Liver (tissue), 9 donors: ENCODE data around the gene WFDC2. TPM values are rescaled to one million over a fixed set of nuclear protein-coding genes. Genes with fewer than 3 reads are reported as not detected.
A peak's percentile ranks its signal among the peaks of the same experiment; 100 is the strongest.

Experiments
- DNase-seq: peaks from one replicate; pipeline ENCODE4 v3.0.0-alpha.2; 2017; ENCODE audit warnings: low spot score
- H3K27ac ChIP-seq, 2 donors: one replicate each; pipeline ENCODE4 v1.7.0; 2013; ENCODE audit warnings: inconsistent platforms in 2 of 2, low read length in 2 of 2, control low read depth in 1 of 2, low read depth in 1 of 2, mild to moderate bottlenecking in 1 of 2
- H3K27me3 ChIP-seq, 4 donors: one replicate each; pipeline versions ENCODE4 v1.6.1 to v1.7.0; 2013; ENCODE audit warnings: low read length in 3 of 4, inconsistent platforms in 1 of 4, mild to moderate bottlenecking in 1 of 4, moderate library complexity in 1 of 4; ENCODE audit not compliant: control insufficient read depth in 4 of 4, insufficient read depth in 4 of 4
- H3K36me3 ChIP-seq, 4 donors: one replicate each; pipeline versions ENCODE4 v1.6.1 to v1.7.0; 2013; ENCODE audit warnings: low read length in 3 of 4, mild to moderate bottlenecking in 3 of 4, low read depth in 1 of 4, moderate library complexity in 1 of 4; ENCODE audit not compliant: control insufficient read depth in 4 of 4, insufficient read depth in 3 of 4
- H3K4me1 ChIP-seq, 4 donors: one replicate each; pipeline versions ENCODE4 v1.6.1 to v1.7.0; 2013; ENCODE audit warnings: low read length in 3 of 4, mild to moderate bottlenecking in 3 of 4, moderate library complexity in 1 of 4; ENCODE audit not compliant: control insufficient read depth in 4 of 4, insufficient read depth in 4 of 4
- H3K4me3 ChIP-seq, 3 donors: one replicate each; pipeline versions ENCODE4 v1.6.1 to v1.7.0; 2013; ENCODE audit warnings: low read length in 3 of 3, control low read depth in 1 of 3, low read depth in 1 of 3, mild to moderate bottlenecking in 1 of 3
- H3K9ac ChIP-seq, 2 donors: one replicate each; pipeline ENCODE4 v1.7.0; 2013; ENCODE audit warnings: low read length in 2 of 2, mild to moderate bottlenecking in 2 of 2, moderate library complexity in 2 of 2, control low read depth in 1 of 2, low read depth in 1 of 2
- H3K9me3 ChIP-seq, 4 donors: one replicate each; pipeline versions ENCODE4 v1.6.1 to v1.7.0; 2013; ENCODE audit warnings: low read length in 3 of 4; ENCODE audit not compliant: control insufficient read depth in 4 of 4
- ATF3 ChIP-seq: IDR thresholded peaks from 2 replicates; pipeline ENCODE4 v1.6.1; 2016; ENCODE audit warnings: antibody characterized with exemption
- CTCF ChIP-seq: fragments of 150-350 bp; IDR thresholded peaks from 2 replicates; pipeline ENCODE4 v1.5.1; 2017; ENCODE audit warnings: improper control_type of control experiment, low read depth, low read length; ENCODE audit not compliant: missing input control
- EGR1 ChIP-seq, 2 donors: IDR thresholded peaks; 2 replicates each; pipeline ENCODE4 v1.6.1; 2016 to 2018; ENCODE audit warnings: antibody characterized with exemption in 2 of 2, low read depth in 2 of 2
- FOXA1 ChIP-seq: IDR thresholded peaks from 2 replicates; pipeline ENCODE4 v1.6.1; 2016; ENCODE audit warnings: antibody characterized with exemption
- FOXA2 ChIP-seq: IDR thresholded peaks from 2 replicates; pipeline ENCODE4 v1.6.1; 2016; ENCODE audit warnings: antibody characterized with exemption
- GABPA ChIP-seq, 2 donors: IDR thresholded peaks in 1 of 2; conservative IDR thresholded peaks in 1 of 2; 2 replicates each; pipeline ENCODE4 v1.6.1; 2016; ENCODE audit warnings: antibody characterized with exemption in 2 of 2, mild to moderate bottlenecking in 1 of 2, moderate library complexity in 1 of 2
- HNF4A ChIP-seq, 2 donors: conservative IDR thresholded peaks; 2 replicates each; pipeline ENCODE4 v1.6.1; 2016; ENCODE audit warnings: antibody characterized with exemption in 2 of 2, mild to moderate bottlenecking in 2 of 2
- HNF4G ChIP-seq: IDR thresholded peaks from 2 replicates; pipeline ENCODE4 v1.6.1; 2016; ENCODE audit warnings: antibody characterized with exemption
- JUND ChIP-seq, 2 donors: IDR thresholded peaks; 2 replicates each; pipeline ENCODE4 v1.6.1; 2016; ENCODE audit warnings: antibody characterized with exemption in 2 of 2
- MAX ChIP-seq: IDR thresholded peaks from 2 replicates; pipeline ENCODE4 v1.6.1; 2016; ENCODE audit warnings: antibody characterized with exemption
- NR2F2 ChIP-seq: IDR thresholded peaks from 2 replicates; pipeline ENCODE4 v1.6.1; 2016; ENCODE audit warnings: antibody characterized with exemption
- RAD21 ChIP-seq, 2 donors: IDR thresholded peaks; 2 replicates each; pipeline ENCODE4 v1.6.1; 2016; ENCODE audit warnings: antibody characterized with exemption in 2 of 2, mild to moderate bottlenecking in 2 of 2
- REST ChIP-seq: IDR thresholded peaks from 2 replicates; pipeline ENCODE4 v1.6.1; 2016; ENCODE audit warnings: antibody characterized with exemption, mild to moderate bottlenecking
- RXRA ChIP-seq, 2 donors: IDR thresholded peaks; 2 replicates each; pipeline ENCODE4 v1.6.1; 2017 to 2018; ENCODE audit warnings: antibody characterized with exemption in 2 of 2, mild to moderate bottlenecking in 1 of 2
- SP1 ChIP-seq: IDR thresholded peaks from 2 replicates; pipeline ENCODE4 v1.6.1; 2018; ENCODE audit warnings: antibody characterized with exemption, mild to moderate bottlenecking
- TAF1 ChIP-seq: conservative IDR thresholded peaks from 2 replicates; pipeline ENCODE4 v1.6.1; 2016; ENCODE audit warnings: antibody characterized with exemption, mild to moderate bottlenecking
- ZBTB33 ChIP-seq: IDR thresholded peaks from 2 replicates; pipeline ENCODE4 v1.6.1; 2016; ENCODE audit warnings: antibody characterized with exemption
- WGBS: extraction: QIAGEN DNeasy Blood & Tissue Kit; methylation state at CpG from one replicate; pipeline ENCODE4 v1.1.7; 2013; 5-methylcytosine and 5-hydroxymethylcytosine counted together
- polyA plus RNA-seq, 2 donors: library from polyadenylated mRNA; stranded (reverse) in 1 of 2; unstranded in 1 of 2; fragments of 200-250 nt in 1 of 2; fragments of >200 nt in 1 of 2; fragmentation: Nextera tagmentation in 1 of 2; extraction: Ambion mirVana in 1 of 2; gene quantifications; one replicate each; pipeline versions ENCODE4 v1.2.1 to v1.2.3, GENCODE V29; 2013 to 2015
- total RNA-seq, 2 donors: library from RNA; depleted of rRNA; stranded (reverse); fragments of >200 nt; gene quantifications; one replicate each; pipeline ENCODE4 v1.2.3, GENCODE V29; 2014
- donor health status: healthy.
- donor health status: healthy.
- donor health status: healthy.
- donor health status: healthy.
- donor health status: healthy.

WFDC2 gene
- total and polyA plus RNA-seq, 4 donors = 1.3 to 1.8 TPM; not detected in 2

- H3K27me3 ChIP-seq = no peaks in the 10 kb centered on the region
- no peaks in the 10 kb centered on the region for H3K36me3 ChIP-seq
- no peaks in the 10 kb centered on the region for H3K4me1 ChIP-seq
- H3K9me3 ChIP-seq = no peaks in the 10 kb centered on the region
- TF ChIP-seq RAD21 (IDR thresholded peaks at IDR 0.05) = peak; percentile 71 to 77
- no peak for TF ChIP-seq GABPA (IDR thresholded peaks at IDR 0.05 in 1 of 2, conservative IDR thresholded peaks at IDR 0.05 in 1 of 2)
- TF ChIP-seq CTCF = peak; percentile 61
- WGBS = 65% methylated on average over 5 of the region's 5 CpGs
- no peak for DNase-seq
- H3K4me3 ChIP-seq = no peak overlapping the region
- no peak overlapping the region for H3K9ac ChIP-seq
- no peak overlapping the region for H3K27ac ChIP-seq
These were observed 19.3 kb upstream of the WFDC2 start for GRCh38 chr20:45450097-45450818.

- Histone ChIP-seq H3K9ac (no peak overlapping the region), H3K27me3 (no peaks in the 10 kb centered on the region), H3K9me3 (no peaks in the 10 kb centered on the region), H3K4me3 (no peak overlapping the region), H3K4me1 (no peaks in the 10 kb centered on the region), H3K36me3 (no peaks in the 10 kb centered on the region), H3K27ac (no peak overlapping the region)
- TF ChIP-seq HNF4G (no peak), GABPA (IDR thresholded peaks at IDR 0.05 in 1 of 2, conservative IDR thresholded peaks at IDR 0.05 in 1 of 2) (no peak), REST (no peak), EGR1 (IDR thresholded peaks at IDR 0.05; ENCODE audit: low read depth in 2 of 2) (no peak), RXRA (IDR thresholded peaks at IDR 0.05) (no peak), MAX (no peak), FOXA2 (no peak), SP1 (no peak), FOXA1 (no peak), TAF1 (no peak), NR2F2 (no peak), JUND (IDR thresholded peaks at IDR 0.05) (no peak), HNF4A (conservative IDR thresholded peaks at IDR 0.05) (no peak), RAD21 (IDR thresholded peaks at IDR 0.05) (no peak), CTCF (no peak), ATF3 (no peak), ZBTB33 (no peak)
- DNase-seq = no peak
- WGBS = 76% methylated on average over 4 of the region's 4 CpGs
These were observed 17.3 kb upstream of the WFDC2 start for GRCh38 chr20:45452238-45452637.
